ENCODE results near the gene BEST1.
A peak's percentile ranks its signal among the peaks of the same experiment; 100 is the strongest.
"Not testable (repeated sequence)": the region's sequence is repeated elsewhere in the genome, so short reads cannot be mapped to it uniquely, and the experiment has no call there.

The BEST1 gene

GRCh38 chr11:61964058-61964665 is 14.0 kb downstream of the BEST1 start:
- DNase-seq (ENCODE audit: low read depth in 2 of 2), result no peak

DNA sequence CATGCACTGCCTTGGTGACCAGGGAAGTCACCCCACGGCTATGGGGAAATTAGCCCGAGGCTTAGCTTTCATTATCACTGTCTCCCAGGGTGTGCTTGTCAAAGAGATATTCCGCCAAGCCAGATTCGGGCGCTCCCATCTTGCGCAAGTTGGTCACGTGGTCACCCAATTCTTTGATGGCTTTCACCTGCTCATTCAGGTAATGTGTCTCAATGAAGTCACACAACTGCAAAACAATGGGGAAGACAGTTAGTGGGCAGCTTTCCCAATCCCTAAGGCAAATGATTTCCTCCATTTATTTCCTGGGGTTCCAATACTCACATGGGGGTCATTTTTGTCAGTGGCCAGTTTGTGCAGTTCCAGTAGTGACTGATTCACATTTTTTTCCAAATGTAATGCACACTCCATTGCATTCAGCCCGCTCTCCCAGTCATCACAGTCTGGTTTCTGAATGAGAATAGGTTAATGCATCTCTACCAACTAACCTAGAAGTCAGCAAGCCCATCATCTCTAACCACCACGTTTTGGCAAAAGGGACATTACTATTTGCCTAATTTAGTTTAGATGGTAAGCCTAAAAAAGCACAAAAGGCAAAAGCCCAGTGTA is 14.6 kb downstream of the BEST1 start:
- not testable (repeated sequence) for DNase-seq (ENCODE audit: low read depth in 2 of 2)

DNA sequence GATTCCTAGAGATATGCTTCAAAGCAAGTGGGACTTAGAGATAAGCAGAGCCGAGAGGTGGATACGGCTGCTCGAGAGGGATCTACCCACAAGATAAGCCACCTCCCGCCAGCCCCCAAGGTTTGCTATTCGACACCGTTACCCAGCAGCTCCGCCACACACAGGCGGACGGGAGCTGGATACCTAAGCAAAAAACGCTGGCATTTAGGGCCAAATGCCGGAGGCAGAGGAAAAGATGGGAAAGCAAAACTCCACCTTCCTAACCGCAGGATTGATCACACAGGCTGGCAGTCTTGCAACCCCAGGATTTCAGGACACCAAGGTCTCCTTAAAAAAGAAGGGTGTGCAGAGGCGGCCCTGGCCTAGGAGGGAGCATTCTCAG is 16.6 kb downstream of the BEST1 start:
- no peak for DNase-seq (ENCODE audit: low read depth in 2 of 2)

DNA sequence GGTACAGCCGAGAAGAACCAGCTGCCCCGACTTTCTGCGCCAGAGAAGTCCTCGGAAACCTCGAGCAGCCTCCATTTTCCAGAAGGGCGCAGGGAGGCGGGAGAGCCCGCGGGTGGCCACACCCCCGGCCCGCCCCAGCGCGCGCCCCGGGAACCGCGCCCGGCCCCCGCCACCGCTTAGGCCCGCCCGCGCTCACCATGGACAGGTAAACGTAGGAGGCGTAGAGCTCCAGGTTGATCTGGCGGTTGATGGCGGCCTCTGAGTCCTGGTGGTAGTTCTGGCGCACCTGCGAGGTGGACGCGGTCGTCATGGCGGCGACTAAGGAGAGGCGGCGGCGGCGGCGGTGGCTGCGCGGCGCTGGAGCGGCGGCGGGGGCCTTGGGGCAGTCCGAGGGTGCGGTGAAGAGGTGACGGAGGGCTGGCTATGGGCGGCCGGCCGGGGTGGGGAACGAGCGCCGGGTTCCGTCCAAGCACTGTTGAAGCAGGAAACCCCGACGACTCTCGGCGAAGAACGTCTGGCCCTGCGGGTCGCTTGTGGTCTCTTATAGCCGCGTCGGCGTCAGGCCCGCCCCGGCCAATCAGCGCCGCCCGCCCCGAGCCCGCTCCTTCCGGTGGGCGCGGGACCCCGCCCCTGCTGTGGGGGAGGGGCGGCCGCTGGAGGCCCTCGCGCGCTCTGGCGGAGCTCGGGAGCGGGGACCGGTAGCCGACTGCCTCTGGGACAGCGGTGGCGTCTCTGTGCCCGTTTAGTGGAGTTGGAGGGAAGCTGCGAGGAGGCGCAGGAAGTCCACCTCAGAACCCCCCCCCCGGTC is 17.2 kb downstream of the BEST1 start, which contains the start of gene FTH1:
Gene FTH1 (minus strand): TSS at position 519 of the 808 bp plus-strand sequence. CDS start 209 bp downstream, at position 310.
- peak; percentile 67 to 75 for DNase-seq (ENCODE audit: low read depth in 2 of 2)

GRCh38 chr11:61967924-61968757 is 18.0 kb downstream of the BEST1 start:
- no peak for DNase-seq (ENCODE audit: low read depth in 2 of 2)

GRCh38 chr11:61968758-61969390 is 18.7 kb downstream of the BEST1 start:
- DNase-seq (ENCODE audit: low read depth in 2 of 2), result no peak

DNA sequence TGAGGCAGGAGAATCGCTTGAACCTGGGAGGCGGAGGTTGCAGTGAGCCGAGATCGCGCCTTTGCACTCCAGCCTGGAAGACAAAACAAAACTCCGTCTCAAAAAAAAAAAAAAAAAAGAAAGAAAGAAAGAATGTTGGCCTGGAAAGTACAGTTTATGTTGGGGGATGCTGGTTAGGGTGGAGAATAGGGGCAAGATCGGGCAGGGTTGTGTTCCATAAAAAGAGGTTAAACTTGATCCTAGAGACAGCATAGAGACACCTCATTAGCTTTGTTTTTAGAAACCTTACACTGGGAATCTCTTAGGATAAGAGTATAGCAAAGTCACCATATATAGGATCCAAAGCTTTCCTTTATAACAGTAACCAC is 19.2 kb downstream of the BEST1 start:
- no peak for DNase-seq (ENCODE audit: low read depth in 2 of 2)

- no peak for DNase-seq (ENCODE audit: low read depth in 2 of 2)
Observed at GRCh38 chr11:61969838-61970662, 19.9 kb downstream of the BEST1 start.

DNA sequence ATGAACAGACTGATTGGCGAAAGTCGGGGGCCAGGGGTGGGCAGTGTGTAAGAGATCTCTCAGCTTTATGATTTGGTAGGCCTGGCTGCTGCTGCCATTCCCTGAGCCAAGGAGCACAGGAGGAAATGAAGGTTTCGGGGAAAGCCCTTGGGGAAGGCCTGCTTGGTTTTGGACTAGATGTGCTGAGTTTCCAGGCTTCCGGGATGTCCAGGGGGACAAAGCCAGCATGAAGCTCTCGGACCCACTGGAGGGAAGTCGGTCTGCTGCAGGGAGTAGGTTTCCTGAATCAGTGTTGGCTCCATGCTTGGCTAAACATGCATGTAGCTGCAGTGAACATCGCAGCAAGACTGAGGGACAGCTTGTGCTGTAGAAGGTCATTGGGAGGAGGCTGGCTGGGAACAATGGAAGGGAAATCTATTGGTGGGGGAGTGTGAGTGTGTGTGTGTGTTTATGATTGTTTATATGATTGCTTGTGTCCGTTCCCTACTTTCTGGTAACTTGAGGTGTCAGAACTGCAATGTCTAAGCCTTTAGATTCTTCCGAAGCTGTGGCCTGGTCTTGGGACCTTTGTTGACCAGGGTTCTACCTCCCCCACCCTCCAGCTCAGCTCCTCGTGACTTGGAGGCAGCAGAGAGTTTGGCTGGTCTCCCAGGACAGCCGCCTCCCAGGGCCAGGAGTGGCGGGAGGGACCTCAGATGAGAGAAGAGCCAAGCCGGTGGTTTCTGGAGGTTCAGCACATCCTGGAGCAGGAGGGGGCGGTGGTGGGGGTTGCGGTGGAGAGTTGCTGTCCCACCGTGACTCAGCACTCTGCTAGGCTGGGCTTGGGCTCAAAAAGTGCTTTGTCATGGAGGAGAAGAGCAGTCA is 21.3 kb downstream of the BEST1 start:
- DNase-seq (ENCODE audit: low read depth in 2 of 2), result no peak

DNA sequence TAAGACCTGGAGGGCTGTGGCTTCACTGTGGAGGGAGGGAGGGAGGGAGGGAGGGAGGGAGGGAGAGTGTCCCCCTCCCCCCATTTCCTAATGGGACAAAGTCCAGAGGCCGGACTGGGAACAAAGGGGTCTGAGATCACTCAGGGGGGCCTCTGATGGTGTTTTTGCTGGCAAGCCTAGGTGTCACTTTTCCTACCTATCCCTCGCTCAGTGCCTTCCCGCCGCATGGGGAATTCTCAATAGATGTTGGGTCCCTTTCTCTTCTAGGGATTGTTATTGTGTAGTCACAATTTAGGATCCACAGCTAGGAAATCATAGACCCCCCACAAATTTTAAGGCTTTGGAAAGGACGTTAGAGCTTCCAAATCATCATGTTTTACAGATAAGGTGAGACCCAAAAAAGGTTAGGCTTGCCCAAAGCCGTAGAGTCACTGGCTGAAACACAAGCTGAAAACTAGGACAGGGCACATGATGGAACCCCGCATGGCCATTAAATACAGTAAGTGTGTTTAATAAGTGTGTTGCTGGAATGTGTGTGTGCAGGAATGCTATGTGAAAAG is 22.0 kb downstream of the BEST1 start:
- no peak for DNase-seq (ENCODE audit: low read depth in 2 of 2)

DNA sequence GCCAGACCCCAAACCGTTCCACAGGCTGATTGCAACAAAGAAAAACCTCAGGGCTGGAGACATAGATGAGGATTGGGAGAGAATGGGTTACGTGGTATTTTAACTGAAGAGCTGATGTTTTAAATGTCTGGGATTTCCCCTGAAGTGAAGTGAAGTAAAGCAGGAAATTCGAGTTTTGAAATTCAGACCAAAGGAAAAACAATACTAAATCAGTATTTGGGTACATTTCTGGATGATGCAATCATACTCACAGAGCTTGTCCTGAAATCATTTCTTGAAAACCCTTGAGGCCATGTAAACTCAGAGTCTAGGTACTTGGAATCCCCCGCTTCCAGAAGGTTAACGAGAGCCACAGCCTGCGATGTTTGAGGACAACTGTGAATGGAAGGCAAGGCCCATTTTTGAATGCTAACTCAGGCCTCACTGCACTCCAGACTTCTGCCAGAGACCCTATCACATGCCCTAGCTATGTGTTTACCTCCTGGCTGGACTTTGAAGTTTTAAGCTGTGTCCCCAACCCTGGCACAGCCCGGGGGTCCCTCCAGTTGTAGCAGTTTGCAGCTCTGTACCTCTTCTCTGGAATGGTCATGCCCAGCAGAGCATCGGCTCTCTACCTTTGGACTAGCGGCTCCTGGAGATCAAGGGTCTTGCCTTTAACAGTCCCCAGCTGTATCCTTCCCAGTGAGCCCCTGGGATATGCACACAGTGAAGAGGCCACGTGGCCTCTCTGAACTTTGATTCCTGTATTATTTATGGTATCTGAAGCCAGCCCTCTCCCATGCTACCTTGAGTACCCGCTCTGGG is 22.7 kb downstream of the BEST1 start:
- no peak for DNase-seq (ENCODE audit: low read depth in 2 of 2)

DNA sequence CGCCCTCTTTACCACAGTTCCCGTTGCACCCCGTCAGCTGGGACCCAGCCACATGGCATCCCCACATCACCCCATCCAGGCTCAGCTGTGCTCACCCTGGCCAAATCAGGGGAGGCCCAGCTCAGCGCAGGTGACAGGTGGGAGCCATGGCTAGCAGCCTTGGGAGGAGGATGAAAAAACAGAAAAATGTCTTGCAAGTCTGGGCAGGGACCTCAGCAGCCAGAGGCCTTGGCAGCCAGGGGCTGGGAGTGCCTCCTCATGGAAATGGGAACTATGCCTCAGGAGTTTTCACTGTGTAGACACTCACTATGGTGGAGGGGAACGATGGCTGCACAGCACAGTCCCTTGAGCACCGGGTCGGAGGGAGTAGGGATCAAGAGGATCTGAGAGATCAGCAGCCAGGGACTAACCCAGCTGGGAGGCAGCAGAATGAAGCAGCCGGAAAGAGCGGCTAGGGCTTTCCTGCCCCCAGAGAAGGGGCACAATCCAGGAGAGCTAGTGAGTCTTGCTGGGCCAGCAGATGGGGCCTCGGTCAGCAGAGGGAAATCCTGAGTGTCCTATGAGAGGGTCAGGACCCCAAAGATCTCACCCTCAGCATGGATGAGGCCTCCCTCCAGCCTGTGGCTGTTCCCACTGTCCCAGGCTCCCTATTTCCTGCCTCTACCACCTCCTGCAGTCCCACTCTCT is 23.5 kb downstream of the BEST1 start:
- no peak for DNase-seq (ENCODE audit: low read depth in 2 of 2)

GRCh38 chr11:61974766-61975631 is 24.8 kb downstream of the BEST1 start:
- no peak for DNase-seq (ENCODE audit: low read depth in 2 of 2)

DNA sequence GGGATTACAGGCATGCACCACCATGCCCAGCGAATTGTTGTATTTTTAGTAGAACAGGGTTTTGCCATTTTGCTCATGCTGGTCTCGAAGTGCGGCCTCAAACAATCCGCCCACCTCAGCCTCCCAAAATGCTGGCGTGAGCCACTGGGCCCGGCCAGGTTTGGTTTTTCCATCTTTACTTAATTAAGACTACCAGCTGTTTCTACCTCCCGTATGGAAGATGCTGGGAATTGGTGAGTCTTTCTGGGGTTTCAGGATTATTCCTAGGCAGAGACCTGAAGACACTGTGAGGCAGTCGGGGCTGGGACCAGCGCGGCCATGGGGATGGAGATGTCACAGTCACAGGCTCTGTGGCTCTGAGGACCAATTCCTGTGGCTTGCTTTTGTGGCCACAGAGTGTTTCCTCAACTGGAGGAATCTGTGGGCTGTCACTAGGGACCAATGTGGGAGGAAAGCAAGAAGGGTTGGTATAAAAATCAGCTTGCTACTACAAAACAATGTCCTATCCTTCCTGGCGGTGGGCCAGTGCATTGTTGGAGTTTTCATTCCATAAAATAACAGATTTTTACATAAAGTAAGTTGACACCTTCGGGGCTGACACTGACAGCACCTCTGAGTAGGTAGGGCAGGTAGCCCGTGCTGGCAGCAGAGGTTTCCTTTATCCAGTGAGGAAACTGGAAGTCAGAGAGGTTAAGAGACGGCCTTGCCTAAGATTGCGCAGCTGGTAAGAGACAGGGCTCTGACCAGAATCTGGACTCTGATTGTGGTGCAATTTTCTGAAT is 25.7 kb downstream of the BEST1 start:
- DNase-seq (ENCODE audit: low read depth in 2 of 2), result no peak

- no peak for DNase-seq (ENCODE audit: low read depth in 2 of 2)
Observed at GRCh38 chr11:61976420-61976800, 26.3 kb downstream of the BEST1 start.

- DNase-seq (ENCODE audit: low read depth in 2 of 2), result no peak
Observed at GRCh38 chr11:61976813-61977475, 26.8 kb downstream of the BEST1 start.

Measured in activated CD8-positive, alpha-beta memory T cell treated with anti-CD3 and anti-CD28 coated beads for 4 hours (primary cell).